Esophagus mucosa (tissue), 1 donor: Measurements from ENCODE around the gene KCNH3. TPM values are rescaled to one million over a fixed set of nuclear protein-coding genes. Genes with fewer than 3 reads are reported as not detected.
"Not testable (repeated sequence)": the region's sequence is repeated elsewhere in the genome, so short reads cannot be mapped to it uniquely, and the experiment has no call there.

Experiments used
- ATAC-seq: fragments of 200-7000 bp; cut with Tn5 transposase; one replicate; pipeline ENCODE4 v1.9.1; 2020
- total RNA-seq: library from RNA; stranded (reverse); gene quantifications from one replicate; pipeline ENCODE4 v1.2.4, GENCODE V29; 2023
- donor health status: DM: yes; HTN: yes; CAD: no.

The KCNH3 gene, protein sequence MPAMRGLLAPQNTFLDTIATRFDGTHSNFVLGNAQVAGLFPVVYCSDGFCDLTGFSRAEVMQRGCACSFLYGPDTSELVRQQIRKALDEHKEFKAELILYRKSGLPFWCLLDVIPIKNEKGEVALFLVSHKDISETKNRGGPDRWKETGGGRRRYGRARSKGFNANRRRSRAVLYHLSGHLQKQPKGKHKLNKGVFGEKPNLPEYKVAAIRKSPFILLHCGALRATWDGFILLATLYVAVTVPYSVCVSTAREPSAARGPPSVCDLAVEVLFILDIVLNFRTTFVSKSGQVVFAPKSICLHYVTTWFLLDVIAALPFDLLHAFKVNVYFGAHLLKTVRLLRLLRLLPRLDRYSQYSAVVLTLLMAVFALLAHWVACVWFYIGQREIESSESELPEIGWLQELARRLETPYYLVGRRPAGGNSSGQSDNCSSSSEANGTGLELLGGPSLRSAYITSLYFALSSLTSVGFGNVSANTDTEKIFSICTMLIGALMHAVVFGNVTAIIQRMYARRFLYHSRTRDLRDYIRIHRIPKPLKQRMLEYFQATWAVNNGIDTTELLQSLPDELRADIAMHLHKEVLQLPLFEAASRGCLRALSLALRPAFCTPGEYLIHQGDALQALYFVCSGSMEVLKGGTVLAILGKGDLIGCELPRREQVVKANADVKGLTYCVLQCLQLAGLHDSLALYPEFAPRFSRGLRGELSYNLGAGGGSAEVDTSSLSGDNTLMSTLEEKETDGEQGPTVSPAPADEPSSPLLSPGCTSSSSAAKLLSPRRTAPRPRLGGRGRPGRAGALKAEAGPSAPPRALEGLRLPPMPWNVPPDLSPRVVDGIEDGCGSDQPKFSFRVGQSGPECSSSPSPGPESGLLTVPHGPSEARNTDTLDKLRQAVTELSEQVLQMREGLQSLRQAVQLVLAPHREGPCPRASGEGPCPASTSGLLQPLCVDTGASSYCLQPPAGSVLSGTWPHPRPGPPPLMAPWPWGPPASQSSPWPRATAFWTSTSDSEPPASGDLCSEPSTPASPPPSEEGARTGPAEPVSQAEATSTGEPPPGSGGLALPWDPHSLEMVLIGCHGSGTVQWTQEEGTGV
- total RNA-seq, result not detected

DNA sequence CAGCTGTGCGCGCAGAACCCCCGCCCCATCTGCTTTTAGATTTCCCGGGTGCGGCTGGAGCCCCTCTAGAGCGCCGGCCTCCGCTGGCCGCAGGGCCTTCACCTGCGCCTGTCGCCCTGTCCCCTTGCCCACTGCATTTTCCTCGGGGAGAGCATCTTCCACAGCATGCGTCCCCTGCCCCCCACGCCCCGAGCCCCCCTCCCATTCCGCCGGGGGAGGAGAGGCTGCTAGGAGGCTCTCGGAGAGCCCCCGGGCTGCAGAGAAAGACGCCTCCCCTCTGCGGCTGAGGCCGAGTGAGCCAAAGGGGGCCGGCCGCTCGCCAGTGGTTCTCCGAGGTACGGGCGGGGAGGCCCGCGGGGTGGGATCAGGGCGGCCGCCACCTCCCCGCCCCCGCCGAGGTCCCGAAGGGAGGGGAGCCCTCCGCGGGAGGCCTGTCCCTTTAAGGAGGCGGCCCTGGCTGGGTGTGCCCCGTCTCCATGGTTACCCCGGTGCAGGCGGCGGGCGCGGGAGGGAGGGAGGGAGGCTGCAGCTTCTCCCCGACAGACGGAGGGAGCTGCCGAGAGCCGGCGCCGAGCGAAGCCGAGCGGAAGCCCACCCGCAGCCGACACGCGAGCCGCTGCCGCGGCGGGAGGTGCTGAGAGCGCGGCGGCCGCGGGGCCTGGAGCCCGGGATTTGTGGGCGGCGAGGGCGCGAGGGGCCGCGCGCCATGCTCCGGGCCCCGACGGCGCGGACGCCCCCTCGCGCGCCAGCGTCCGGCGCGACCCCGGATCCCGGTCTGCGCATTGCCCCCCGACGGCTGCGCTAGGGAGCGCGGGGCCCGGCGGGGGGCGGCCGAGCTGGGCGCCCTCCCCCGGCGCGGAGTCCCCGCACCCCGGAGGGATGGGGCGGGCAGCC lies at the start of gene KCNH3:
Gene KCNH3, plus strand, starts transcription at position 521 of the 894 bp plus-strand sequence. CDS start 387 bp downstream, outside the sequence.
- peak; percentile 71 for ATAC-seq

DNA sequence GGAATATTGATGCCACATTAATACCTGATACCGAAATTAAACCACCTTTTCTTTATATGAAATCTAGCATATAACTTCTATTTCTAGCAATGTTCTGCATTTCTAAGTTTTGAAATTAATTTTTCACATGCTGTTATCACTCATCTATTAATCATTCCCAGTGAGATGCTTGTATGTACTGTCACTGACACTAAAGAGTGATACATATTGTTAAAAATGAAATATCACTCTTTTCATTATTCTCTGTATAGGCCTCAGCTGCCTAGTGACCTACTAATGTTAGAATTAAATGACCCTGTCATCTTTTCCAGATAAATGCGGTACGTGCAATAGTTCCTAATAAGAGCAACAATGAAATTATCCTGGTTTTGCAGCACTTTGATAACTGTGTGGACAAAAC lies 49.7 kb upstream of the KCNH3 start:
- ATAC-seq, result no peak

DNA sequence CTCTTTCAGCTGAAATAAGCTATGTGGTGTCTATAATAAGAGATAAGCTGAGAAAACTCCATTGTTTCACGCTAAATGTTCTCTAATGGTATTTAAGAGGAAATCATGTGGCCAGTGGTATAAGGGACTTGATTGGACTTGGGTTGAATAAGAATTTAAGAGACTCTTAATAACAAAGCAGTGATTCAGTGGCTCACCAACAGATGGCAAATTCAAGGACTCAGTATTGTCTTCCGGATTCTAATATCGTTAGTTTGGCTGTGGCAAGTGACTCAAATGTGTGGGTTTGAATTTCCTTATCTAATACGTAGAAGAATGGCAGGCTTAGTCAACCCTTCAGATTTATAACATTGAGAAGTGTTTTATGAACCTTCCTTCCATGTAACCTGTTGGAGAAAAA lies 49.1 kb upstream of the KCNH3 start:
- ATAC-seq, result no peak

DNA sequence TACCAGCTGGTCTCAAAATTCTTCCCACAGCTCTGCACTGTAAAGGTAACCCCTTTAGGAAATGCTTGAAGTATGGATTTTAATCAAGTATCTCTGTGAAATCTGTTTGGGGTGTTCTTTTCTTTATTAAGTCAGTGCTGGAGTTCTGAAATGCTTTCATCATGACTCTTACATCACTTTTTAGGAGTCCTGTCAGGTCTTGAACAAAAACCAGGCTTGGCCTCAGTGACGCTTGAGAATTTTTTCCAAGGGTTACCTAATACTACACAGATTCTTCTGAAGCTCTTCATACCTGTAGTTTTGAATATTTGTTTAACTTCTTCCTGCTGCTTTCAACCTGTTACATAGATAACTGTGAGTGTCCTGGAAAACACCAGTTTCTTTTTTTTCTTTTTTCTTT lies 47.0 kb upstream of the KCNH3 start:
- peak; percentile 61 for ATAC-seq

DNA sequence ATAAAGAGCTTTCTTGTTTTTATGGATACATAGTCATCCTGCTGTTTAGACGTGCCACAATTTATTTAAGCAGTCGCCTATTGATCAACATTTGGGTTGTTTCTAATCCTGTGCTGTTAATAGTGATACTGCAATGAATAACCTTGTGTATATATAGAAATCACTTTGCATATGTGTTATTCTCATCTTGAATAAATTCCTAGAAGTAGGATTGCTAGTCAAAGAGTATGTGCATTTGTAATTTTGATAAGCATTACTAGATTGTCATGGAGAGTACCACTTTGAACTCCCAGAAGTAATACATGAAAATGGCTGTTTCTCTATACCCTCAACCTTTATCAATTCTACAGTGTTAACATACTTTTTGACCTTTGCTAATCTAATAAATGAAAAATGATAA lies 44.9 kb upstream of the KCNH3 start:
- ATAC-seq, result no peak

DNA sequence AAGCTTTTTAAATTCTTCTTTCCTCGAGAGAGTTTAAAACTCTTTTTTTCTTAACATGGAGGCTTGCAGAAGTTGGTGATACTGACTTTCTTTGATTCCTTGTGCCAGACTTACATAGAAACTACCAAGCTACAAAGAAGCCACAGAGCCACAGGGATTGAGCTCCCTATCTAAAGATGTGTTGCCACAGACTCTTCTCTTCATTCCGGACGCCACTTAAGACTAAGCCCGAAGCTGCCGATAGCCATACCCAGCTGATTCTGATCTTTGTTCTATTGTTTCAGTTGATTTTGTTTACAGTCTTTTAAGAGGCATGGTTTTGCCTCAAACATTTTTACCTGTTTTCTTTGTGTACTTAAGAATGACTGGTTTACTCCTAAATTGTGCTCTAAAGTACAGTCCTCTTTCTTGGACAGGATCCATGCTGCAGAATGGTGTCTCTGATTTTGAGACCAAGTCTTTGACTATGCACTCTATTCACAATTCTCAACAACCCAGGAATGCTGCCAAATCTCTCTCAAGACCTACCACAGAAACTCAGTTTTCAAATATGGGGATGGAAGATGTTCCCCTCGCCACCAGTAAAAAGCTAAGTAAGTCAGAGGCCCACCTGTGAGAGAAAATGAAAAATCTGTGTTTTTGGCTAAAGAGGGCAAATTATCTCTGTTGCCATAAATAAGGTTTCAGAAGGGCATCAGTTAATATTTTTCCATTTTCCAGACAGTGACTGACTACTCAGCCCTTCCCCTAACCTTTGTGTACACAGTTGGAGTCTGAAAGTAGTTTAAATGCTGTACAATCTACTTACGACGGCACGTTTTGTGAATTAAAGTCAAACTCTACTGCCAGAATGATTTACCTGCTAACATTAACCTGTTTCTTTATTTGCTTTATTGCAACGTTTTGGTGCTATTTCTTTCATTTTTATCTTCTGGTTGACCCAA lies 42.1 kb upstream of the KCNH3 start:
- ATAC-seq, result no peak

DNA sequence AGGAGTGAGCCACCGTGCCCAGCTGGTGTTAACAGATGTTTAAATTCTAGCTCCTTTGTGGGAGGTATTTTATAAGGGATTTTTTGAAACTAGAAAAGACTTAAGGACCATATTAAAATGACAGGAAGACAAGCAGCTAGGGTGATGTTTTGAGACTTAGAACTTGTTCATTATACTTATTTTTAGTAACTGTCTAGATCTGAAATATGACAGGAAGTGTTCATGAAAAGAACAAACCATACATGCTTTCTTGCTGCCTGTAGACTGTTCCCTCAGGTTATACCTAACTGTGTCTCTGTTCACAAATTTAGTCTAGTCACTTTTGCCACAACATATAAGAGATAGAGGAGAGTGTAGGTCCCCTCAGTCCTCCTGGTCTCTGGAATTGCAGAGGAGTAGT lies 36.9 kb upstream of the KCNH3 start:
- ATAC-seq, result no peak

DNA sequence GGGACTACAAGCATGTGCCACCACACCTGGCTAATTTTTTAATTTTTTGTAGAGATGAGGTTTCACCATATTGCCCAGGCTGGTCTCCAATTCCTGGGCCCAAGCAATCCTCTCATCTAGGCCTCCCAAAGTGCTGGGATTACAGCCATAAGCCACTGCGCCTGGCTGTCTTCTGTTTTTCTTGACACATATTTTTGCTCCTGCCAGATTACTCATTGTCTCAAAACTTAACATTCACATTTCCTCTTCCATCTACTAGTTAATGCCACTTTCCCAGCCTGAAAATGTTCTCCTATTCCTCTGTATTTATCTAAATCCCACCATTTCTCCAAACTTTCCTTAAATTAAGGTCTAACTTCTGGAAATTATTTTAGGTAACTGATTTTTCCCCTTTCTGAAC lies 36.2 kb upstream of the KCNH3 start:
- ATAC-seq, result no peak

DNA sequence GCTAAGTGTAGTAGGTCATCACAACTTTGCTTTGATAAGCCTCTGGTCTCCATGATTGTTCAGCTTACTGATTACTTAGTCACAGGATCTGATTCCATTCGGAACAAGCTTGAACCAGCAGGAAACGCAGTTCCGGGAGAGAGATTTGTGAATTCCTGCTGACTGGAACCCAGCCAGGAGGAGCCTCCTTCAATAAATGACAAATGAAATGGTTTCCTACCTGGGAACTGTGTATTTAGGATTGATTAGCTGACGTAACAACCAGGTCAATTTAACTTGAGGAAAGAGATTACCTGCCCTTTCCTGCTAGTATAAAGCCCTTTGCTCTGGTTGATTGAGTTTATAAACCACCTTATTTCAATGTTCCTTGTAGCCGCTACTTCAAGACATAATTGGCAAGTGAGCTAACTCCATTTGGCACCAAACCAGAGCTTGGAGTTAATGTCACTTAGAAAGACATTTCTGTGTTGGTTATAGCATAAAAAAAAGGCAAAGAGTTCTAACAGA lies 35.1 kb upstream of the KCNH3 start:
- ATAC-seq, result peak; percentile 75

DNA sequence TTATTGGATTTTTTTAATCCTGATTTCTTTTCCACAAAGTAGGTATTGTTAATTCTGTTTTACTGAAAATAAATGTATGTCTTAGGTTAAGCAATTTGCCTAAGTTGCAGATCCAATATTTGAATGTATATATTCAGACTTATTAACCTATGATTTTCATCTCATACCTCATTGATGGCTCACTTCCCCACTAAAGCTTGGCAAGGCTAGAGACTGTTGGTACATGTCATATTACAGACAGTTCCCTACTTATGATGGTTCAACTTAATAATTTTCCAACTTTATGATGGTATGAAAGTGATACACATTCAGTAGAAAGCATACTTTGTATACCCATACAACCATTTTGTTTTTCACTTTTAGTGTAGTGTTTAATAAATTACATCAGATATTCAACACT lies 33.2 kb upstream of the KCNH3 start:
- no peak for ATAC-seq

DNA sequence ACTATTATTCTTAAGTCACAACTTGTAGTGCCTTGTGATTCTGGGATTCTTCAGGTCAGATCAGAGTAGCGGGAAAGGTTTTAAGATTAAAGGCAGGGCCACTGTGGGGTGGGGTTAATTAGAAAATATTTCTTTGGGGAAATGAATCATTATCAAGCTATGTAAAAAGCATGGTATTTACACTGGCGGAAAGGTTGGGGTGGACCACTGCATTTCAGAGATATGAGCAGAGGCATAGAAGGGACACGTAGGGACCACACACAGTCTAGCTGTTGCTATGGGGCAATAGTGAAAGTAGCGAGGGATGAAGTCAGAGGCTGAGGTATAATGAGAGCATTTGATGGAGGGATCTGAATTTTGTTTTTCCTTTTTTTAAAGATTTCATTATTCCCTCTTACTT lies 31.7 kb upstream of the KCNH3 start:
- ATAC-seq, result no peak

DNA sequence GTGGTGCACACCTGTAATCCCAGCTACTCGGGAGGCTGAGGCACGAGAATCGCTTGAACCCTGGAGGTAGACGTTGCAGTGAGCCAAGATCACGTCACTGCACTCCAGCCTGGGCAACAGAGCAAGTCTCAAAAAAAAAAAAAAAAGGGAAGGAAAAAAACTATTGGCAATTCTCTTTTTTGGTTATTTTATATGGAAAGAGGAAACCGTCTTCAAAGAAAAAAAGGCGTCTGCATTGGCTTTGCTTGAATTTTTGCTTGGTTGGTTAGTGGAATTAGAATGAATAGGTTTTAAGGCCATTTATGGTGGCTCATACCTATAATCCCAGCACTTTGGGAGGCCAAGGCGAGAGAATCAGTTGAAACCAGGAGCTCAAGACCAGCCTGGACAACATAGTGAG lies 29.1 kb upstream of the KCNH3 start:
- ATAC-seq, result not testable (repeated sequence)

DNA sequence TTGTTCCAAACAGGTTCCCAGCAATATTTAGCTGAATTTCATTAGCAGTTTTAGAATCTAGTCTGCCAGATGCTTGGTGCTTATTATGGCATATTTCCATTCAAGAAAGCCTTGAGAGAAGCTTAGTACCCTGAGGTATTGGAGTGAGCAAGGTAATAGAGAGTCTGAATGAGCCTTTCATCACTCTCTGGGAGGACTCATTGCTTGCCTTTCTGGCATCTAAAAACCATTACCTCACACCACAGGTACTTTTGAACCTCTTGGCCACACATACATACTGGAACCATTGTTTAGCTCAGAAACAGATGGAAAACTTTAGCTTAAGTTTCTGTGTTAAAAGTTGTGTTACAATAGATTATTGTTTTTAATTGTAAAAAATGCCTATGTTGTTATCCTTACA lies 27.4 kb upstream of the KCNH3 start:
- no peak for ATAC-seq

DNA sequence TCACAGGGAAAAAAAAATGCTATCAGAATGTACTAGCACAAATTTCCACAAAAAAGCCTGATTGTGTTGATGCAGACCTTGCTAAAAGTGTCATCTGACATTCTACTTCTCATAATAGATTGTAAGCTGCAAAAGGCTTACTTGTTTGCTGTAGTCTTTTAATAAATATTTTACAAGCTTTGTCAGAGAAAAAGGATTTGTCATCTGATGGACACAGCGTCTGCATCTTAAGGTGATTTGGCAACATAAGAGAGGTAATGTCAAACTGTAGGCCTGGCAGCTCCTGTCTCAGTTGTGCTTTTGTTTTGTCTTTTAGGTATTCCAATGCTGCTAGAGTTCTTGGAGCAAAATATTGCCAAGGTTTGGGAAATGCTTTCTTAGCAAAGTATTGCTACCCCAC lies 26.3 kb upstream of the KCNH3 start:
- no peak for ATAC-seq

DNA sequence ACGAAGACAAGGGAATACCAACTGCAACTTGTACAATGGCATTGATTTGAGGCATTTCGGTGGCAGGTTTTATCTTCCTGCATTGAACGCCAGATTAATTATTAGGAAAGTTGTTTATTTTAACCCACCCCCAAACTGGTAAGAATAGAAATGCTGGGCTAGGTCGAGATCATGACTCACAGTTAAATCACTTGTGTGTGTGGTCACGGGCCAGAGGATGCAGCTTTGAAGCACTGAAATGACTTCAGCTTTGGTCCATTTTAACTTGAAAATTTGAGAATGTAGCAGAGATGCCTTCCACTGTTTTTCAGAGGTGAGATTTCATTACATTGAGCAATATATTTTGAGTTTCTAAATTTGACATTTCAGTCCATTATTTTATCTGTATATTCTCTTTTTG lies 23.6 kb upstream of the KCNH3 start:
- ATAC-seq, result no peak

DNA sequence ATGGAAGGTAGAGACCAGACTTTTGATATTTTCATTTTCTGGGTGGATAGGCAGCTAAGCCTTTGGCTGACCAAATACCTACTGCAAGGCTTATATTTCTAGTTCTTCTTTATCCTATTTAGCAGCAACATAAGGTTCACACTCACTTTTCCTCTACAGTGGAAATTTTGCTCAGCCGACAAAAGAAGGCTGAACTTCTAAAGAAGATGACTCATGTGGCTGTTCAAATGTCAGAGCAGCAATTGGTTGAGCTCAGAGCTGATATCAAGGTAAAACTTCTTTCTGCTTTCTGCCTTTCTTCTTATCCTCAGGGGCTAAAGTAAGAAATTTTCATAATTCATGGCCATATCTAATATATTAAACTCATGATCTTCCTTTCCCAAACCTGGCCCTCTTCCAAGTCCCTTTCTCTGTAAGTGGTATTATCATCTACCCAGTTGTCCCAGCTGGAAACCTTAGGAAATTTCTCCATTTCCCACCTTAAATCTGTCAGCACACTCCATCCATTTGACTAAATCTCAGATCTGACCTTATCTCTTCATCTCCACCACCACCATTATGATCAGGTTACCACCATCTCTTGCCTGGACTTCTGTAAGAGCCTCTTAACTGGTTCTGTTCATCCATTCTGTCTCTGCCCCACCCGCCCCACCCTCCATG lies 19.8 kb upstream of the KCNH3 start:
- ATAC-seq, result no peak

DNA sequence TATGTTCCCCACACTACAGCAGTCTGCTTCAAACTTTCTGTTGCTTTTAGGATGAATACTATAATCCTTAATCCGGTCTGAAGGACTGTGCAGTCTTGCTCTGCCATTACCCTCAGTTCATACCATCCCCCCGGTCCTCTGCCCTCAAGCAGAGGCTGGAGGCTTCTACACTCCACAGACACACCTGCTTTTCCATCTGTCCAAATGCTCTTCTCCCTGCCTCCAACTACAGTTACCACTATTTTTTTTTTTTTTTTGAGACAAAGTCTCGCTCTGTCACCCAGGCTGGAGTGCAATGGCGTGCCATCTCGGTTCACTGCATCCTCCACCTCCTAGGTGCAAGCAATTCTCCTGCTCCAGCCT lies 19.3 kb upstream of the KCNH3 start:
- ATAC-seq, result no peak

DNA sequence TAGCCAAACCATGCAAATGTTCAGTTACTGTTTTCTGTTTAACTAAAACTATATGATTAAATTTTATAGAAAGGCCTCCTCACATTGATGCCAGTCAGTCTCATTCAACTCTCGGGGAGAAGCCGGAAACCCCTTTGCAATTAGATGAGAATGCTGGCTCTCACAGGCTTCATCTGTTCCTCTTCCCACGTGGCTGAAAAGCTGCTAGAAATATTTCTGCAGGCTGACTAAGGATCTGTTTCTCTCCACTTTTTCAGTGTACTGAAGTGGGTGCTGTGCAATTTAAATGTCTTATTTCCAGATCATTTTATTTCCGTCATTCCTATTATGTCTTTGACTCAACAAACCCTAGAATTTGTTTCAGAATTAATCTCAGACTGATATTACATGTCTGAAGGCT lies 17.4 kb upstream of the KCNH3 start:
- no peak for ATAC-seq

DNA sequence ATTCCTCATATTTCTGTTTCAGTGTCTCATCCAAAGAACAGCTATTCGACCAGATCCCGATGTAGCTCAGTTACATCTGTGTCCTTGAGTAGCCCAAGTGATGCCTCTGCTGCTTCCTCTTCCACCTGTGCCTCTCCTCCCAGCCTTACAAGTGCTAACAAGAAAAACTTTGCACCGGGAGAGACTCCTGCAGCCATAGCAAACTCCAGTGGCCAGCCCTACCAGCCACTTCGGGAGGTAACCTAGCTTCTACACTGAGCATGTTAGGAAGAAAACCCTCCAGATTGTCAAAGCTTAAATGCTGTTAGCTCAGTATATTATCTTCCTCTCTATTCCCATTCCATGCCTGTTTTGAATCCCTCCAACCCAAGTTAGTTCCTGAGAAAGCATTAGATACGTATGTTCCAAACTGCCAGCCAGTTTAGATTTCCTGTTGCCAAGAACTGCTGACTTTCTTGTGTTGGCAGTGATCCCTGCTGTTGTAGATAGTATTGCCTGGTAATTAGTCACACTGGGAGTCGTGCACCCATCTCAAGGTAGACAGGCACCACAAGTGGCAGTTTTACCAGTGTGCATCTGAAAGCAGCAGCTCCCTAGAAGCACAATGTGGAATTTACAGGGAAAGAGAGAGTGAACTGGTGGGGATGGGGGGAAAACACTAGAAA lies 14.0 kb upstream of the KCNH3 start:
- ATAC-seq, result peak; percentile 32

DNA sequence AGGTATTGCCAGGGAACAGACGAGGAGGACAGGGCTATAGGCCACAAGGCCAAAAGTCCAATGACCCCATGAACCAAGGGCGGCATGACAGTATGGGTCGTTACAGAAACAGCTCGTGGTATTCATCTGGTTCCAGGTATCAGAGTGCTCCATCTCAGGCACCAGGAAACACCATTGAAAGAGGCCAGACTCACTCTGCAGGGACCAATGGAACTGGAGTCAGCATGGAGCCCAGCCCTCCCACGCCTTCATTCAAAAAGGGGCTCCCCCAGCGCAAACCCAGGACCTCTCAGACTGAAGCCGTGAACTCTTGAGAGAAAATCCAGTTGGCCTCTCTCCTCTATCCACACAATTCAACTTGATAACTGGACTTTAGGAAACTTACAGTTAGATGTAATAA lies 12.9 kb upstream of the KCNH3 start:
- no peak for ATAC-seq
